ENCODE results near the gene RSPH10B. TPM values are rescaled to one million over a fixed set of nuclear protein-coding genes. Genes with fewer than 3 reads are reported as not detected.
"Not testable (repeated sequence)": the region's sequence is repeated elsewhere in the genome, so short reads cannot be mapped to it uniquely, and the experiment has no call there.

Gene RSPH10B
- total RNA-seq, 1 experiment from 2014 or later: not detected

DNA sequence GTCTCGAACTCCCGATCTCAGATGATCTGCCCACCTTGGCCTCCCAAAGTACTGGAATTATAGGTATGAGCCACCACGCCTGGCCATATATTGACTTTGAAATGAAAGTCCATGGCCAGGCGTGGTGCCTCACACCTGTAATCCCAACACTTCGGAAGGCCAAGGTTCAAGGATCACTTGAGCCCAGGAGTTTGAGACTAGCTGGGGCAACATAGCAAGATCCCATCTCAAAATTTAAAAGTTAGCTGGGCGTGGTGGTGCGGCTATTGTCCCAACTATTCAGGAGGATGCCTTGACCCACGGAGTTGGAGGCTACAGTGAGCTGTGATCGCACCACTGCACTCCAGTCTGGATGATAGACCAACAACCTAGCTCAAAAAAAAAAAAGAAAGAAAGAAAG, 78.0 kb downstream of the RSPH10B start:
- Histone ChIP-seq H3K36me3 (ENCODE audit: low read depth) (no peaks in the 10 kb centered on the region), H3K9me2 (ENCODE audit: insufficient read depth) (no peaks in the 10 kb centered on the region), H3F3A (ENCODE audit: insufficient read depth, low read depth) (0 out of 2 replicates have a peak, but pooled peaks cover 3% of the 10 kb centered on the region), H2AFZ (no peak overlapping the region), H3K4me1 (replicated peaks; ENCODE audit: insufficient read depth) (no peaks in the 10 kb centered on the region; the same call in 1 of the 2 replicates), H3K27me3 (ENCODE audit: insufficient read depth, low read depth) (no peaks in the 10 kb centered on the region), H3K79me2 (ENCODE audit: low read depth) (no peaks in the 10 kb centered on the region), H3K4me3 (no peak overlapping the region), H4K20me1 (ENCODE audit: insufficient read depth) (no peaks in the 10 kb centered on the region), H3K9me3 (ENCODE audit: insufficient read depth, low read depth) (no peaks in the 10 kb centered on the region), H3K27ac (no peak overlapping the region), H3K4me2 (no peak overlapping the region)
- DNase-seq: no peak
- no TSS peak for BruUV-seq (replicated peaks)
- TF ChIP-seq EZH2 (IDR thresholded peaks at IDR 0.05; ENCODE audit: low read depth) (no peak), CTCF (conservative IDR thresholded peaks at IDR 0.05) (no peak)
- intact Hi-C loops (cut with micrococcal nuclease; ENCODE audit: unreplicated experiment): no loop called here
- POLR2A ChIA-PET (ENCODE audit: unreplicated experiment): no interaction called here
- CTCF ChIA-PET: no interaction called here

- H3K27ac ChIP-seq; POLR2A ChIA-PET (ENCODE audit: unreplicated experiment); H3K4me1 ChIP-seq (replicated peaks; ENCODE audit: insufficient read depth); H3K79me2 ChIP-seq (ENCODE audit: low read depth); H3F3A ChIP-seq (ENCODE audit: insufficient read depth, low read depth); intact Hi-C loops (cut with micrococcal nuclease; ENCODE audit: unreplicated experiment); H2AFZ ChIP-seq; H4K20me1 ChIP-seq (ENCODE audit: insufficient read depth); CTCF ChIA-PET; H3K27me3 ChIP-seq (ENCODE audit: insufficient read depth, low read depth); H3K4me3 ChIP-seq; H3K36me3 ChIP-seq (ENCODE audit: low read depth); H3K9me3 ChIP-seq (ENCODE audit: insufficient read depth, low read depth); DNase-seq; H3K9me2 ChIP-seq (ENCODE audit: insufficient read depth); BruUV-seq (replicated peaks); H3K4me2 ChIP-seq: not testable (repeated sequence)
Measured at GRCh38 chr7:5890244-5890643, 80.2 kb downstream of the RSPH10B start.

- DNase-seq: peak; percentile 51 to 63
- intact Hi-C loops (cut with micrococcal nuclease; ENCODE audit: unreplicated experiment); H3K27ac ChIP-seq; H3K4me1 ChIP-seq (replicated peaks; ENCODE audit: insufficient read depth); H3K4me3 ChIP-seq; H2AFZ ChIP-seq; H3K9me3 ChIP-seq (ENCODE audit: insufficient read depth, low read depth); H3F3A ChIP-seq (ENCODE audit: insufficient read depth, low read depth); H3K79me2 ChIP-seq (ENCODE audit: low read depth); H4K20me1 ChIP-seq (ENCODE audit: insufficient read depth); H3K27me3 ChIP-seq (ENCODE audit: insufficient read depth, low read depth); H3K4me2 ChIP-seq; BruUV-seq (replicated peaks); H3K9me2 ChIP-seq (ENCODE audit: insufficient read depth); H3K36me3 ChIP-seq (ENCODE audit: low read depth): not testable (repeated sequence)
- POLR2A ChIA-PET (ENCODE audit: unreplicated experiment): interaction anchor here (0.6 kb wide), 1 partner anchor 1528 kb away, joined by 15 read pairs; no protein-coding TSS in a partner anchor
- CTCF ChIA-PET: interaction anchor here (0.6 kb wide), 2 partner anchors 68 to 1663 kb away, joined by 5 to 11 read pairs; no protein-coding TSS in a partner anchor
Measured at GRCh38 chr7:5888021-5888420, 82.5 kb downstream of the RSPH10B start.

DNA sequence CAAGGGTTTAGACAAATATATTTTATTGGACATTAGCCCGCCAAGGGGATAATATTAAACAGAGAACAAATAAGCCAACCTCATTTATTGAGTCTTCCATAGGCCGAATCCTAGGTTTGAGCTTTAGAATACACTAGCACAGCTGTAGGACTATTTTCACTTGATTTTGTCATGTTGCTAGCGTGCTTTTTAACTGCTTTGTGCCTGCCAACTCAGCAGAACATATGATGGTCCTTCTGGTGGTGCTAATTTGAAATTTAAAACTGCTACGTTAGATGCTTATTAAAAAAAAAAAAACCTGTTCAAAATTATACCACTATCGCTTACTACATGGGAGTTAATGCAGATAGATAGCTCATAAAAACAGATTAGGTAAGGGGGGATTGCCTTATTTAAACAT, 86.1 kb downstream of the RSPH10B start:
- CTCF ChIA-PET: interaction anchor here (0.6 kb wide), 1 partner anchor 57 kb away, joined by 12 read pairs; no protein-coding TSS in a partner anchor
- H3K9me2 ChIP-seq (ENCODE audit: insufficient read depth); H3K79me2 ChIP-seq (ENCODE audit: low read depth); H3K4me1 ChIP-seq (replicated peaks; ENCODE audit: insufficient read depth); H3F3A ChIP-seq (ENCODE audit: insufficient read depth, low read depth); H3K27me3 ChIP-seq (ENCODE audit: insufficient read depth, low read depth); H2AFZ ChIP-seq; H4K20me1 ChIP-seq (ENCODE audit: insufficient read depth); DNase-seq; H3K9me3 ChIP-seq (ENCODE audit: insufficient read depth, low read depth); H3K4me3 ChIP-seq; POLR2A ChIA-PET (ENCODE audit: unreplicated experiment); H3K27ac ChIP-seq; intact Hi-C loops (cut with micrococcal nuclease; ENCODE audit: unreplicated experiment); BruUV-seq (replicated peaks); H3K4me2 ChIP-seq; H3K36me3 ChIP-seq (ENCODE audit: low read depth): not testable (repeated sequence)

DNA sequence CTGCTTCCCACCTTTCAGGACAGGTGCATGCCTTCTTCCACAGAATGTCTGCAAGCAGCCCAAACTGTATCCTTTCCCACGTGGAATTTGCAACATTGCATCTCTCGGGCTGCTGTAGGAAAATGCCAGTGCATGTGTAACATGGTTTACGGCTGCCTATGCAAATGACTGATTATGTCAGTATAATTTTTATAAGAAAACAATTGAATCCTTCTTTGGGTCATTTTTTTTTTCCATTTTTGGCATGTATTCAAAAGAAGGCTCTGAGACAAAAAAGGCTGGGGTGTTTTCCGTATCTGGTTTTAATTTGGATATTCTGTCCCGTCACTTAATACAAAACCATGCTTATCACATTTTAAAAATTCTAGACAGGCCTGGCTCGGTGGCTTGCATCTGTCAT, 90.4 kb downstream of the RSPH10B start:
- ChIA-PET CTCF (interaction anchor here (0.7 kb wide), 1 partner anchor 248 kb away, joined by 8 read pairs; no protein-coding TSS in a partner anchor), POLR2A (ENCODE audit: unreplicated experiment) (interaction anchor here (0.6 kb wide), 2 partner anchors 18 to 600 kb away, joined by 6 to 25 read pairs; no protein-coding TSS in a partner anchor)
- H3F3A ChIP-seq (ENCODE audit: insufficient read depth, low read depth); H3K9me2 ChIP-seq (ENCODE audit: insufficient read depth); H3K27ac ChIP-seq; BruUV-seq (replicated peaks); H3K27me3 ChIP-seq (ENCODE audit: insufficient read depth, low read depth); H3K9me3 ChIP-seq (ENCODE audit: insufficient read depth, low read depth); H3K4me3 ChIP-seq; H3K4me2 ChIP-seq; H2AFZ ChIP-seq; DNase-seq; H3K79me2 ChIP-seq (ENCODE audit: low read depth); H4K20me1 ChIP-seq (ENCODE audit: insufficient read depth); intact Hi-C loops (cut with micrococcal nuclease; ENCODE audit: unreplicated experiment); H3K36me3 ChIP-seq (ENCODE audit: low read depth); H3K4me1 ChIP-seq (replicated peaks; ENCODE audit: insufficient read depth): not testable (repeated sequence)

DNA sequence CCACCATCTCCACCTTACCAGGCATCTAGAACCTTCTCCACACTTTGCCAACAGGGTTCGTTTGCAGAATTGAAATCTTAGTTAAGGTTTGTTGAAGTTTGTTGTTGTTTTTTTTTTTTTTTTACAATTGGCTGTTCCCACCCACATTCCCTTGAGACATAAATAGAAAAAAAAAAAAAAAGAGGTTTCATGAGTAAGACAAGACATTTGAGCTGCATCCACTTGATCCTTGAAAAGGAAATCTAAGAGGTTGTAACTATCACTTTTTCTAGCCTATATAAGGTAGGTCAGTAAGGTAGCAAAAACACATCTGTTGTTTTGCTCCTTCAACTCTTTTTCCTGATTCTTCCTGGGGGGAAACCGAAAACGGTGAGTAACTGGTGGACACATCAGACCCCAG, 90.9 kb downstream of the RSPH10B start:
- H2AFZ ChIP-seq; H4K20me1 ChIP-seq (ENCODE audit: insufficient read depth); DNase-seq; H3K27me3 ChIP-seq (ENCODE audit: insufficient read depth, low read depth); intact Hi-C loops (cut with micrococcal nuclease; ENCODE audit: unreplicated experiment); H3K27ac ChIP-seq; H3K36me3 ChIP-seq (ENCODE audit: low read depth); H3K4me2 ChIP-seq; H3K79me2 ChIP-seq (ENCODE audit: low read depth); H3K9me2 ChIP-seq (ENCODE audit: insufficient read depth); BruUV-seq (replicated peaks); H3K4me3 ChIP-seq; H3F3A ChIP-seq (ENCODE audit: insufficient read depth, low read depth); H3K9me3 ChIP-seq (ENCODE audit: insufficient read depth, low read depth); H3K4me1 ChIP-seq (replicated peaks; ENCODE audit: insufficient read depth): not testable (repeated sequence)
- ChIA-PET CTCF (interaction anchor here (0.7 kb wide), 1 partner anchor 248 kb away, joined by 8 read pairs; no protein-coding TSS in a partner anchor), POLR2A (ENCODE audit: unreplicated experiment) (interaction anchor here (0.6 kb wide), 2 partner anchors 600 to 761 kb away, joined by 5 to 25 read pairs; no protein-coding TSS in a partner anchor)
